GM08714 (cell line): ENCODE results near the gene CTU2.

Experiments used
- H3K4me3 ChIP-seq: fragments of 200-500 bp; sonication (Bioruptor generic); 2 replicates; pipeline ENCODE4 v1.5.1; 2014; ENCODE audit warnings: mild to moderate bottlenecking, low read length, inconsistent platforms
- ZNF274 ChIP-seq: IDR thresholded peaks from 2 replicates; pipeline ENCODE4 v1.6.1; 2012; ENCODE audit warnings: mild to moderate bottlenecking, low read depth, low read length

CTU2 gene

GRCh38 chr16:88721236-88721635 lies 14.9 kb downstream of the CTU2 start:
- H3K4me3 ChIP-seq, result no peak overlapping the region
- TF ChIP-seq ZNF274, result no peak

DNA sequence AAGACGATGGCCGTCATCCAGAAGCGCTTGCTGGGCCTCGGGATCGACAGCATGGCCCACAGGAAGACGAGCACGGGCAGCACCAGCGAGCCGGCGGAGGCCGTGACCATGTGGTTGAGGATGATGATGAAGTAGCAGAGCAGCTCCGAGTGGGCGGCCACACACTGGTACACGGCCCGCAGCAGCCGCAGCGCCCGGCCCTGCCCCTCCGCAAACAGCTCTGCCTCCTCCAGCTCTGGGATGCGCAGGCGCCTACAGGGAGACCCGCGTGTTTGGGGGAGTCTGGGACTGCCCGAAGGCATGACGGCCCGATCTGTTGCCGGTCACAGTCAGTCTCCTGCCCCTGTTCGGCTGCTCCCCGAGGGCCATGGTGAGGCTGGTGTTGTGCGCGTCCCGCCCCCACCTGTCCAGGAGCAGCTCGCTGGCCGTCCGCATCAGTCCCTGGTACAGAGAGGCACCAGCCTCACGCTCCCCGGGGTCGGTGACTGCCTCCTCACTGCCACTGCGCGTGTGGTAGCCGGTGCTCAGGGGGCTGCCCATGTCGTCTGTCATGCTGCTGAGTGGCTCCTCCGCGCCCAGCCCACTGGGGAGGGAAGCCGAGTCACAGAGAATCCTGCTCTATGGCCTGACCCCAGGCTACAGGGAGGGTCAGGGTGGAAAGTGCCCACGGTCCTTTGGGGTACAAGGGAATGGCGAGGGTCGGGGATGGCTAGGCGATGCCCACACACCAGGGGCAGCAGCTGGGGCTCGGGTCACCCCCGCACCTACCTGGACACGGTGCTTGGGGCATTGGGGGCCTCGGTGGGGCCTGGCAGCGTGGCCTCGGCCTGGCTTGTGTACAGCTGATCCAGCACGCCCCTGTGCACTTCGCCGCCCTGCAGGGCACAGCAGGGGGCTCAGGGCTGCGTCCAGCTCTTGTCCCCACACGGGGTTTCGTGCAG lies 15.8 kb downstream of the CTU2 start:
- H3K4me3 ChIP-seq, result no peak overlapping the region
- no peak for TF ChIP-seq ZNF274

GRCh38 chr16:88722784-88723506 lies 16.6 kb downstream of the CTU2 start:
- no peak overlapping the region for H3K4me3 ChIP-seq
- TF ChIP-seq ZNF274, result no peak

DNA sequence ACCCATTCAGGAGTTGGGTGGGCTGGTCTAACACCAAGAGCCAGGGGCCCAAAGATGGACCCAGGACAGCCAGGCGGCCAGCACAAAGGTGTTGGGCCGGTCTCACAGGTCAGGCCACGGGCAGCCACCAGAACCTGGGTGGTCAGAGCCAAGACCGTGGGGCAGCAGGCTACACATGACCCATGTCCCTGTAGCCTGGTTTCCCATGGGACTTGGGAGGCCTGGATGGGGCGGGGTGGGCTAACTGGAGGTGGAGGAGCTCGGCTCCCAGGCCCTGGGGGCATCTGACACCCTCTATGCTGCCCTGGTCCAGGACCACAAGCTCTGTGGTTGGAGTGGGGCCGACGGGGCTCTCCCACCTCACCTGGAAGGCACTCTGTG lies 17.2 kb downstream of the CTU2 start:
- TF ChIP-seq ZNF274, result no peak
- no peak overlapping the region for H3K4me3 ChIP-seq

GRCh38 chr16:88723911-88724310 lies 17.6 kb downstream of the CTU2 start:
- no peak for TF ChIP-seq ZNF274
- no peak overlapping the region for H3K4me3 ChIP-seq

- no peak overlapping the region for H3K4me3 ChIP-seq
- TF ChIP-seq ZNF274, result no peak
Observed at GRCh38 chr16:88724855-88725555, 18.7 kb downstream of the CTU2 start.

DNA sequence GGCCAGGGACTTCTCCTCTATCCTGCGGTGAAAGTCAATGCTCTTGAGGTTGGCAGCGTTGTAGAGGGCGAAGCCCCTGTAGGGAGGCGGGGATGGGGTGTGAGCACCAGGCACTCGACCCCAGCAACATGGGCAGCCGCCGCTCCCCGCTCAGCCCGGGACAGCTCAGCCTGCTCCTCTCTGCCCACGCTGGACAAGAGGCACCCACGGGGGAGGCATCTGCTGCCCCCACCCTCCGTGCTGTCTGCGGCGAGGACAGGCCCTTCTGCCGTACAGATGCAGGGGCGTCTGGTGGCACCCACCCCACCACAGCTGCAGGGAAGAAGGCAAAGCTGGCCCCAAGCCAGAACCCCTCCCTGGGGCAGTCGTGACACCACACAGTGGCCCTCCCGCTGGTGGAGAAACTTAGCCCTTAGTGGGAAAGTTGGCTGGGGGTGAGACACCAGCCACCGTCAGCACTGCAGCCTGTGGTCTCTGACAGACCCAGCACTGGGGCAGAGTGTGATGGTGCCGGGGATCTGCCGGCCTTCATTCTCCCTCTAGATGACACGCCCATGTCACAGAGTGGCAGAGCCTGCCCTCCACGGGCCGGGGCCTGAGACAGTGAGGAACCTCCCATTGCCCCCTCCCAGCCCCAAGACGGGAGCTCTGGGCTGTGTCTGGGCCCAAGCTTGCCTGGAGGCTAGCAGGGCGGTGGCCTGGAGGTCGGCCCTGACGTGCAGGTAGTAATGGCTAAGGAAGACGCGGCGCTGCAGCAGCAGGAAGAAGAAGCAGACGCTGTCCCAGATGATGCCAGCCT lies 19.5 kb downstream of the CTU2 start:
- TF ChIP-seq ZNF274, result no peak
- no peak overlapping the region for H3K4me3 ChIP-seq

DNA sequence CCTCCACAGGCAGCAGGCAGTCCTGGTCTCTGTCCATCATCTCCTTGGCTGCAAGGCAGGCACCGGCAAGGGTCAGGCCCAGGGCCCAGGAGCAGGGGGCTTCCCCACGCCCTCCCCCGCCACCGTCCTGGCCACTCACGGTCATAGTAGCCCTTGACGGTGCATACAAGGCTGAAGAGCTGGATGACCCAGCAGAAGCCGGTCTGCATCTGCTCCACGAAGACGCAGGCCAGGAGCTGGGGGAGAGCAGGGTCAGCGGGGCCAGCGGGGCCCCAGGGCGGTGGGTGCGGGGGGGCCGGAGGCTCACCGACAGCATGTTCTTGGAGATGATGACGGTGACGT lies 20.1 kb downstream of the CTU2 start:
- TF ChIP-seq ZNF274, result no peak
- H3K4me3 ChIP-seq, result no peak overlapping the region

DNA sequence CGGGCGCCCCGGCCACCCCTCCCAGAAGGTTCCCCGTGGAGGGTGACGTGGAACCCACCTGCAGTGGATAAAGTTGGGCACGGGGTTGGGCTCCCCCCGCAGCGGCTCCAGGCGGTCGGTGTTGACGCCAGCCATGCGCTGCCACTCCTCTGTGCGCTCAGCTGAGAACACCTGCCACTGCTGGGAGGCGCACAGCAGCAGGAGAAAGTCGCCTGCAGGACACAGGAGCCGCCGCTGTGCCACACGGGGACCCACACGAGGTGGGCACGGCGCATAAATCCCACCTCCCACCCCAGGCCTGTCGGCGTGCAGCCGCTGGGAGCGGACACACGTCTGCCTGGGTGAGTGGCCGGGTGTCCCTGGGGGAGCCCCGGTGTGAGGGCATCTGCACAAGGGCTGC lies 20.7 kb downstream of the CTU2 start:
- H3K4me3 ChIP-seq, result no peak overlapping the region
- TF ChIP-seq ZNF274, result no peak

GRCh38 chr16:88727871-88728270 lies 21.6 kb downstream of the CTU2 start:
- TF ChIP-seq ZNF274, result no peak
- no peak overlapping the region for H3K4me3 ChIP-seq

GRCh38 chr16:88730632-88731607 lies 24.6 kb downstream of the CTU2 start:
- no peak for TF ChIP-seq ZNF274
- H3K4me3 ChIP-seq, result no peak overlapping the region

DNA sequence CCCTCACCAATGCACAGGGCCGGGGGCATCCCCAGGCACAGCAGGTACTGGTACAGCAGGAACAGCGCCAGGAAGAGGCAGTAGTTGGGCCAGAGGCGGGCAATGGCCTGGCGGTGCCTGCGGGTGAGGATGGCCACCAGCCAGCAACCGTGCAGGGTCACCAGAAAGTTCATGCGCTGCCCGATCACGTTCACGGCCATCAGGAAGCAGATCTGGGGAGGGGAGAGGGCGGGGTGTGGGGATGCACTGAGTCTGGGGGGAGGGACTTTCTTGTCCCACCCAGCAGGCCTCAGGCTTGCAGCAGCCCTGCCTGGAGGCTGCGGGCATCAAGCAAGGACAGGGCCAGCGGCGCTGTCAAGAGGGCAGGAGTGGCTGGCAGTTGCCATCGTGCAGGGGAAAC lies 25.4 kb downstream of the CTU2 start:
- H3K4me3 ChIP-seq, result no peak overlapping the region
- no peak for TF ChIP-seq ZNF274

GRCh38 chr16:88732172-88732960 lies 26.1 kb downstream of the CTU2 start:
- H3K4me3 ChIP-seq, result no peak overlapping the region
- TF ChIP-seq ZNF274, result no peak
